Fibroblast of peridontal ligament (primary cell): ENCODE measurements around the gene ICE2.

Source experiments
- DNase-seq: peaks from one replicate; pipeline ENCODE4 v3.0.0-alpha.2; 2010; ENCODE audit errors: extremely low read depth

ICE2 gene

GRCh38 chr15:60478566-60479360 lies at the start of gene ICE2:
ICE2 (minus strand) TSS chr15:60479142; CDS start chr15:60477977, 1,165 bp downstream.
- peak; percentile 91 for DNase-seq

GRCh38 chr15:60528530-60528929 lies 49.6 kb upstream of the ICE2 start:
- no peak for DNase-seq

- no peak for DNase-seq
These were observed 48.5 kb upstream of the ICE2 start for GRCh38 chr15:60527456-60527855.

- DNase-seq, result no peak
These were observed 47.2 kb upstream of the ICE2 start for GRCh38 chr15:60526127-60526616.

GRCh38 chr15:60525341-60526039 lies 46.5 kb upstream of the ICE2 start:
- no peak for DNase-seq

- DNase-seq, result peak; percentile 38
These were observed 44.1 kb upstream of the ICE2 start for GRCh38 chr15:60523056-60523455.

- peak; percentile 66 for DNase-seq
These were observed 42.0 kb upstream of the ICE2 start for GRCh38 chr15:60520825-60521368.

- peak; percentile 13 for DNase-seq
These were observed 41.3 kb upstream of the ICE2 start for GRCh38 chr15:60520013-60520824.

GRCh38 chr15:60519218-60519617 lies 40.3 kb upstream of the ICE2 start:
- DNase-seq, result peak; percentile 30

GRCh38 chr15:60518511-60518910 lies 39.6 kb upstream of the ICE2 start:
- no peak for DNase-seq

GRCh38 chr15:60514261-60514881 lies 35.4 kb upstream of the ICE2 start:
- DNase-seq, result no peak

- no peak for DNase-seq
These were observed 34.7 kb upstream of the ICE2 start for GRCh38 chr15:60513676-60514075.

- no peak for DNase-seq
These were observed 34.0 kb upstream of the ICE2 start for GRCh38 chr15:60512937-60513336.

- DNase-seq, result no peak
These were observed 32.5 kb upstream of the ICE2 start for GRCh38 chr15:60511351-60512031.

GRCh38 chr15:60510006-60510405 lies 31.1 kb upstream of the ICE2 start:
- DNase-seq, result no peak

GRCh38 chr15:60509470-60509869 lies 30.5 kb upstream of the ICE2 start:
- no peak for DNase-seq

- no peak for DNase-seq
These were observed 29.5 kb upstream of the ICE2 start for GRCh38 chr15:60508442-60508841.

- DNase-seq, result peak; percentile 86
These were observed 28.9 kb upstream of the ICE2 start for GRCh38 chr15:60507596-60508424.

GRCh38 chr15:60496853-60497252 lies 17.9 kb upstream of the ICE2 start:
- no peak for DNase-seq

GRCh38 chr15:60494108-60494507 lies 15.2 kb upstream of the ICE2 start:
- DNase-seq, result no peak
